Measurements from ENCODE around the gene SOCS3. TPM values are rescaled to one million over a fixed set of nuclear protein-coding genes. Genes with fewer than 3 reads are reported as not detected.

The SOCS3 gene
- total RNA-seq, 4 donors from 2014 or later: 23.7 to 76.5 (median 59.7) TPM

DNA sequence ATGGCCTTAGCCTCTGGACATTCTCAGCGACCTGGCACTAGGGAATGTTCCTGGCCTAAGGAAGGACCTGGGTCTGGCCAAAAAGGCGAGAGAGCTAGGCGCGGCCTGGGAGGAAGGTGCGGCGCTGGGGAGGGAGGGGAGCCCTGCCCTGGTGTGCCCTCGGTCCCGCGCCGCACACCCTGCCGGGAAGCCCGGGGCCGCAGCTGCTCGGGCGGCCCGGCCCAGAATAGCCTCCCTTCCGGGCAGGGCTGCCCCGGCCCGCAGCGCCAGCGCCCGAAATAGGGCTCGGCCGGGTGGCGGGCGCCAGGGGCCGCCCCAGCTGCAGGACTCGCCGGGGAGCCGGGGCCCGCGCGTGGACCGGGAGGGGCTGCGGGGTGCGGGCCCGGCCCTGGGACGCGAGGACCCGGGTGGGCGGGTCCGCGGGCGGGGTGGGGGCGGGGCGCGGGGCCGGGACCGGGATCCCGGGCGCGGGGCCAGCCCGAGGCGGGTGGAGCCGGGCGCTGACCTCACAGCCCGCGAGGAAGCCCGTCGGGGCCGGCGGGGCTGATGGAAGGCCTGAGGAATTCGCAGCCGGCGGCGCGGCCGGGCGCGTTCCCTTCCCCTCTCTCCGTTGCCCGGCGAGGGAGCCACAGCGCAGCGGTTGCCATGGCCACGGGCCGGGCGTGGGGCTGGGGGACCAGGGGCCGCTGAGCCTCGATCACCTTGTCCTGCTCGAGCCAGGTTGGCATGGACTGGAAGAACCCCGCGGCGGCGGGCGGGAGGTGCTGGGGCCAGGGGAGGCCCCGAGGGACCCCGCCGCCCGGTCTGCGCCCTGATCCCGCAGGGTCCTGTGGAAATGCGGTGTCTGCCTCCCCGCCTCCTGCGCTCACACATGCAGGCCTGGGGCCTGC lies 18.1 kb downstream of the SOCS3 start:
- TF ChIP-seq, protein P1, sequence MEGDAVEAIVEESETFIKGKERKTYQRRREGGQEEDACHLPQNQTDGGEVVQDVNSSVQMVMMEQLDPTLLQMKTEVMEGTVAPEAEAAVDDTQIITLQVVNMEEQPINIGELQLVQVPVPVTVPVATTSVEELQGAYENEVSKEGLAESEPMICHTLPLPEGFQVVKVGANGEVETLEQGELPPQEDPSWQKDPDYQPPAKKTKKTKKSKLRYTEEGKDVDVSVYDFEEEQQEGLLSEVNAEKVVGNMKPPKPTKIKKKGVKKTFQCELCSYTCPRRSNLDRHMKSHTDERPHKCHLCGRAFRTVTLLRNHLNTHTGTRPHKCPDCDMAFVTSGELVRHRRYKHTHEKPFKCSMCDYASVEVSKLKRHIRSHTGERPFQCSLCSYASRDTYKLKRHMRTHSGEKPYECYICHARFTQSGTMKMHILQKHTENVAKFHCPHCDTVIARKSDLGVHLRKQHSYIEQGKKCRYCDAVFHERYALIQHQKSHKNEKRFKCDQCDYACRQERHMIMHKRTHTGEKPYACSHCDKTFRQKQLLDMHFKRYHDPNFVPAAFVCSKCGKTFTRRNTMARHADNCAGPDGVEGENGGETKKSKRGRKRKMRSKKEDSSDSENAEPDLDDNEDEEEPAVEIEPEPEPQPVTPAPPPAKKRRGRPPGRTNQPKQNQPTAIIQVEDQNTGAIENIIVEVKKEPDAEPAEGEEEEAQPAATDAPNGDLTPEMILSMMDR (IDR thresholded peaks at IDR 0.05): peak in 2 of 5 experiments; percentile 12 to 25
- peak; percentile 10 to 50 for TF ChIP-seq EP300 (IDR thresholded peaks at IDR 0.05)
- peak; percentile 12 to 30 for TF ChIP-seq POLR2A (IDR thresholded peaks at IDR 0.05)
- H3K4me1 ChIP-seq: peaks cover 5 to 58% (median 32%) of the 10 kb centered on the region in 4 donors
- H3K9me3 ChIP-seq: no peaks in the 10 kb centered on the region
- H3K4me3 ChIP-seq: peak overlapping the region; percentile 21 to 49 (median 36)
- H3K27ac ChIP-seq: peak overlapping the region; percentile 78 to 98 (median 88)
- 5% methylated on average over 35 to 37 of the region's 95 CpGs for WGBS, 2 donors
- peak in 1 of 2 donors; percentile 66 for DNase-seq (ENCODE audit: low spot score in 2 of 2)
- no peaks in the 10 kb centered on the region for H3K27me3 ChIP-seq
- no peaks in the 10 kb centered on the region for H3K36me3 ChIP-seq

DNA sequence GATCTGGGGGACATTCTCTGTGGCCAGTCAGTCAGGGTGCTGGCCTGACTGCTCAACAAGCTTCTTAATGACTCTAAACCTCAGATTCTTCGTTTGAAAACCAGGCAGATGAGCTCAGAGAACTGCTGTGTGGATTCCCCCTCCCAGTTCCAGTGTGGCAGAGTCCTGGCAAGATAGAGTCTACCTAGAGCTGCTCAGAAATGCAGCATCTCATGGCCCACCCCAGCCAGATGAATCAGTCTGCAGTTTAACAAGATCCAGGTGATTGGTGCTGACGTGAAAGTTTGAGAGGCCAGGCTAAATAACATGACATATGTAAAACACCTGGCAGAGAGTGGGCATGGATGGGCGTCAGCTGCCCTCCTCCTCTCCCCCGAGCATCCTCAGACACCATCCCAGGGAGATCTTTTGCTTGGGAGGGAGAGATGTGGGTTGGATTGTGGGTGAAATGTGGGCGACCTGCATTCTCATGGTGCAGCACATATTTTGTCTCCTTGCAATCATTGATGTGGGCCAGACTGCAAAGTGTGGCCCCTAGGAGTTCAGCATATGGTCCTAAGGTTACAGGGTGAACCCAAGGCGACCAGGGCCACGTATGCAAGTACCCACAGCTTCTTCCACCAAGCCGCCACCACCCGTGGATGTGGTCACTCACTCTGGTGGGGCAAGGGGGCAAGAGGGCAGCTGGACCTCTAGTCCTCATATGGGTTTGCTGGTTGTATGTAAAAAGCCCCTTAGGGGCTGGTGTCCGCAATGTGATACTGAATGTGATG lies 19.5 kb downstream of the SOCS3 start:
- H3K36me3 ChIP-seq: no peaks in the 10 kb centered on the region
- H3K4me3 ChIP-seq: no peak overlapping the region
- H3K27me3 ChIP-seq: no peaks in the 10 kb centered on the region
- peaks cover 5 to 52% (median 32%) of the 10 kb centered on the region in 4 donors for H3K4me1 ChIP-seq
- DNase-seq (ENCODE audit: low spot score in 2 of 2): no peak
- TF ChIP-seq, protein P1 (IDR thresholded peaks at IDR 0.05): no peak
- TF ChIP-seq EP300 (IDR thresholded peaks at IDR 0.05) (no peak), POLR2A (IDR thresholded peaks at IDR 0.05) (no peak)
- no peaks in the 10 kb centered on the region for H3K9me3 ChIP-seq
- WGBS, 2 donors: 74 to 77% methylated on average over 10 of the region's 10 CpGs
- peak overlapping the region in 3 of 4 donors; percentile 81 to 95 (median 95) for H3K27ac ChIP-seq

DNA sequence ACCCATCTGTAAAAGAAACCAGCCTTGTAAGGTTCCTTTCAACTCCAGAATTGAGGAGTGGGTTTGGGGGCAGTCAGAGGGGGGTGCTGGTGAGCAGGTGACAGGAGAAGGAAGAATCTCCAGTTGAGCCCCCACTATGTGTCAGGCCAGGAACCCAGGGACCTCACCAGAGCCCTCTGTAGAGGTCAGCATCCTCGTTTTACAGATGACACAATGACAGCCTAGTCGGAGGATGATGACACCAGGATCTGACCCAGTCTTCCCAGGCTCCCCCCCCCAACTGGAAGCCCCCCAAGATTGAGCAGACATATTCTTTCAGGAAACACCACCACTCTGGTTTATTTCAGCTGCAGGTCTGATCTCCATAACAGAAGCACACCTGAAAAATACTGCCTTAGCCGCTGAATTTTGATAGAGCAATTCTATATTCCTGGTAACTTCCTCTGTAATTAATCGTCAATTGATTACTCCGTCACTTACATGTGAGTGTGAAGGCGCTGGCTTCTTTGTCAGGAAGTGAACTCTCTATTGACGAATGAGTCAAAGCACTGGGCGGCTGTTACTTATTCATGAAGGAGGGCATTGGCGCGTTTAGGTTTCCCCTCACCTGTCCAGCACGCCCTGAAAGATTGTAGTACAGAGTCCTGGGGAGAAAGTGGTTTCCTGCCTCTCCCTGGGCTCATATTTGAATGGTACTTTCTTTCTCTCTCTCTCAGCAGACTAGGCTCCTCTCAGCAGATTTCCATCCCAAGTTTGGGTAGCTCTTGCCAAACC lies 21.2 kb downstream of the SOCS3 start:
- peaks cover 5 to 35% (median 23%) of the 10 kb centered on the region in 4 donors for H3K4me1 ChIP-seq
- H3K9me3 ChIP-seq: no peaks in the 10 kb centered on the region
- no peaks in the 10 kb centered on the region for H3K36me3 ChIP-seq
- no peaks in the 10 kb centered on the region for H3K27me3 ChIP-seq
- peak overlapping the region in 2 of 4 donors; percentile 18 to 29 for H3K27ac ChIP-seq
- DNase-seq (ENCODE audit: low spot score in 2 of 2): no peak
- WGBS, 2 donors: 63 to 76% methylated on average over 11 of the region's 11 CpGs
- no peak overlapping the region for H3K4me3 ChIP-seq
- no peak for TF ChIP-seq EP300 (IDR thresholded peaks at IDR 0.05)
- TF ChIP-seq, protein P1 (IDR thresholded peaks at IDR 0.05): no peak
- TF ChIP-seq POLR2A (IDR thresholded peaks at IDR 0.05): no peak

DNA sequence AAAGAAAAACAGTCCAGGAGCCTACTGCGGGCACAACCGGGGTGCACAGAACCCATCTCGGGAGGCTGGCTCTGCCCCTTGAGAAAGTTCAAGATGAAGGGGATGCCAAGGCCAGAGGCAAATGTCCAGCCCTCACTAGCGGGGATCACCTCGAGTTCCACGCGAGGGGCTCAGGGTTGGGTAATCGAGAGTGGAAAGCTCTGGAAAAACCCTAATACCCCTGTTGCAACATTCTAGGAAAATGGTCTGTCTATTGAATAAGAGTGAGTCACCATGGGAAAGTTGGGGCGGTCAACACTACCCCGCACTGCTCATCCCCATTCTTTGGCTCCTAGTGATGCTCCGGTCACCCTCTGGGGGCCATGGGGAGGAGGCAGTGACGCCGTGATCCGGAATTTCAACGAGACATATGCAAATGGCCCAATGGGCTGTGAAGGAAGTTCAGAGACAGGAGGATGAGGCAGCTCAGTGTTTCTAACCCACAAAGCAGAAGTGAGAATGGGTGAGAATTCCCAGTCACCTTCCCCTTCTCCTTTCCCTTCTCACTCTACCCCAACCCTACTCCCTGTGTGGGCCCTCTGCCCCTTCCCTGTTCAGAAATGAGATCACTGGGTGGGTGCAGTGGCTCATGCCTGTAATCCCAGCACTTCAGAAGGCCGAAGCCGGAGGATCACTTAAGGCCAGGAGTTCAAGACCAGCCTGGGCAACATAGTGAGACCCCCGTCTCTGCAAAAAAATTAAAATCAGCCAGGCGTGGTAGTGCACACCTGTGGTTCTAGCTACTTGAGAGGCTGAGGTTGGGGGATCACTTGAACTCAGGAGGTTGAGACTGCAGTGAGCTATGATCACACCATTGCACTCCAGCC lies 22.4 kb downstream of the SOCS3 start:
- peaks cover 4 to 23% (median 12%) of the 10 kb centered on the region in 4 donors for H3K4me1 ChIP-seq
- WGBS, 2 donors: 65 to 76% methylated on average over 19 of the region's 19 CpGs
- TF ChIP-seq EP300 (IDR thresholded peaks at IDR 0.05): peak in 1 of 2 donors; percentile 40
- TF ChIP-seq, protein P1 (IDR thresholded peaks at IDR 0.05): no peak
- H3K36me3 ChIP-seq: no peaks in the 10 kb centered on the region
- no peaks in the 10 kb centered on the region for H3K9me3 ChIP-seq
- no peak for DNase-seq (ENCODE audit: low spot score in 2 of 2)
- no peaks in the 10 kb centered on the region for H3K27me3 ChIP-seq
- peak overlapping the region in 2 of 4 donors; percentile 27 to 32 for H3K27ac ChIP-seq
- no peak overlapping the region for H3K4me3 ChIP-seq

Data from tibial nerve (tissue), 4 donors.